Smooth muscle cell (in vitro differentiated cells): ENCODE results near the gene GPSM3. TPM values are rescaled to one million over a fixed set of nuclear protein-coding genes. Genes with fewer than 3 reads are reported as not detected.
A peak's percentile ranks its signal among the peaks of the same experiment; 100 is the strongest.

Experiments used
- DNase-seq: peaks from one replicate; lab custom pipeline; 2025; ENCODE audit not compliant: unreplicated experiment; lab: John Stamatoyannopoulos, UW
- H2AFZ ChIP-seq: fragments of 200-600 bp; sonication (generic); 2 replicates; pipeline ENCODE4 v1.6.0; 2016; ENCODE audit warnings: antibody characterized with exemption, low read depth, mild to moderate bottlenecking
- H3F3A ChIP-seq: fragments of 200-600 bp; sonication (generic); 2 replicates; pipeline ENCODE4 v1.6.0; 2017; ENCODE audit warnings: antibody characterized with exemption, low read depth
- H3K27ac ChIP-seq: fragments of 200-600 bp; sonication (generic); 2 replicates; pipeline ENCODE4 v1.5.1; 2016; ENCODE audit warnings: low read depth, mild to moderate bottlenecking
- H3K27me3 ChIP-seq: fragments of 200-600 bp; sonication (generic); 2 replicates; pipeline ENCODE4 v1.6.1; 2016; ENCODE audit warnings: low read depth, mild to moderate bottlenecking
- H3K36me3 ChIP-seq: fragments of 200-600 bp; sonication (generic); 2 replicates; pipeline ENCODE4 v1.5.1; 2016; ENCODE audit warnings: low read depth
- H3K4me1 ChIP-seq: fragments of 200-600 bp; sonication (generic); 2 replicates; pipeline ENCODE4 v1.5.1; 2016; ENCODE audit warnings: low read depth
- H3K4me2 ChIP-seq: fragments of 200-600 bp; sonication (generic); 2 replicates; pipeline ENCODE4 v1.6.0; 2016; ENCODE audit warnings: mild to moderate bottlenecking
- H3K4me3 ChIP-seq: fragments of 200-600 bp; sonication (generic); 2 replicates; pipeline ENCODE4 v1.5.1; 2016; ENCODE audit warnings: mild to moderate bottlenecking
- H3K79me2 ChIP-seq: fragments of 200-600 bp; sonication (generic); 2 replicates; pipeline ENCODE4 v1.6.0; 2016; ENCODE audit warnings: low read depth, mild to moderate bottlenecking
- H3K9ac ChIP-seq: fragments of 200-600 bp; sonication (generic); 2 replicates; pipeline ENCODE4 v1.6.0; 2016; ENCODE audit warnings: low read depth
- H3K9me3 ChIP-seq: fragments of 200-600 bp; sonication (generic); replicated peaks from 2 replicates; pipeline ENCODE4 v1.5.1; 2016; ENCODE audit warnings: low read depth
- H4K20me1 ChIP-seq: fragments of 200-600 bp; sonication (generic); 2 replicates; pipeline ENCODE4 v1.6.0; 2016; ENCODE audit warnings: low read depth
- WGBS: methylation state at CpG from one replicate; pipeline ENCODE4 v1.1.7; 2016; ENCODE audit warnings: low lambda C conversion rate; 5-methylcytosine and 5-hydroxymethylcytosine counted together
- polyA plus RNA-seq: library from polyadenylated mRNA; unstranded; fragments of >200 nt; fragmentation: Nextera tagmentation; extraction: Ambion mirVana; gene quantifications from 2 replicates; pipeline ENCODE4 v1.2.1, GENCODE V29; 2016
- total RNA-seq: library from RNA; depleted of rRNA; stranded (reverse); fragments of >200 nt; gene quantifications from 2 replicates; pipeline ENCODE4 v1.2.3, GENCODE V29; 2014
- TF ChIP-seq, protein P1 (sequence below): fragments of 200-600 bp; sonication (generic); IDR thresholded peaks from 2 replicates; pipeline ENCODE4 v1.5.1; 2017; ENCODE audit warnings: borderline replicate concordance, mild to moderate bottlenecking, antibody characterized with exemption; ENCODE audit not compliant: insufficient read depth, poor library complexity, severe bottlenecking

Gene GPSM3
- total and polyA plus RNA-seq, 2 experiments from 2014 or later, result 5.3 to 15.6 TPM

DNA sequence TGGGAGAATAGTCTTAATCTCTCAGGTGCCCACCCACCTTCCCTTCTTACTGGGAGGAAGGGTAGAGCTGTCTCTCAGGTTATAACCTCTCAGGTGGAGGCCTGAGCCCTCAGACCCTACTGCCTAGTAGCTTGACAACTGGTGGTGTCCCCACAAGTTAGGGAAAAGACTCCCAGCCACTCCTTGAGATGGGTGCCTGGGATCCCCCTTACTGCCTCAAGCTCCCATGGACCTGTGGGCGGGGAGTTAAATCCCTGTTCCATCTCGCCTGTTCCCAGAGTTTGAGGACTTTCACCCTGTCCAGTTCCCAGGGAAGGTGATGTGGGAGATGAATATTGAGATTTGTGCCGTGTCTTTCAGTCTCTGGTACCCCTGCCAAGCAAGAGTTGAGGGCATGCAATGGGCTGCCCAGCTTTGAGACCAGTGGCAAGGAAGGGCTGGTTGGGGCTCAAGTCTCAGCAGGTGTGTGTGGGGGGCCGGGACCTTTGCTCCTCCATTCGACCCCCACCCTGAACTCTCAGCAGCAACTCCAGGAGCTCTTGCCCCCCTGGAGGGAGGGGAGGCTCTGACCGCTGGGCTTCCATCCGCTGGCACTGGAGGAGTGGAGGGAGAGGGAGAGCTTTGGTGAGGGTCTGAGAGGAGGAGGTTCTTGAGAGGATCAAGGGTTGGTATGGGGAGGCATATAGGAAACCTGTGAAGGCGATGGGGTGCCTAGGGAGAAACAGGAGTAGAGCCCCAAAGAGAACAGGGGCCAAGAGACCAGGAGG, 1.3 kb downstream of the GPSM3 start:
- peak overlapping the region; percentile 96 for H3K27ac ChIP-seq
- no peaks in the 10 kb centered on the region for H3K9me3 ChIP-seq

DNA sequence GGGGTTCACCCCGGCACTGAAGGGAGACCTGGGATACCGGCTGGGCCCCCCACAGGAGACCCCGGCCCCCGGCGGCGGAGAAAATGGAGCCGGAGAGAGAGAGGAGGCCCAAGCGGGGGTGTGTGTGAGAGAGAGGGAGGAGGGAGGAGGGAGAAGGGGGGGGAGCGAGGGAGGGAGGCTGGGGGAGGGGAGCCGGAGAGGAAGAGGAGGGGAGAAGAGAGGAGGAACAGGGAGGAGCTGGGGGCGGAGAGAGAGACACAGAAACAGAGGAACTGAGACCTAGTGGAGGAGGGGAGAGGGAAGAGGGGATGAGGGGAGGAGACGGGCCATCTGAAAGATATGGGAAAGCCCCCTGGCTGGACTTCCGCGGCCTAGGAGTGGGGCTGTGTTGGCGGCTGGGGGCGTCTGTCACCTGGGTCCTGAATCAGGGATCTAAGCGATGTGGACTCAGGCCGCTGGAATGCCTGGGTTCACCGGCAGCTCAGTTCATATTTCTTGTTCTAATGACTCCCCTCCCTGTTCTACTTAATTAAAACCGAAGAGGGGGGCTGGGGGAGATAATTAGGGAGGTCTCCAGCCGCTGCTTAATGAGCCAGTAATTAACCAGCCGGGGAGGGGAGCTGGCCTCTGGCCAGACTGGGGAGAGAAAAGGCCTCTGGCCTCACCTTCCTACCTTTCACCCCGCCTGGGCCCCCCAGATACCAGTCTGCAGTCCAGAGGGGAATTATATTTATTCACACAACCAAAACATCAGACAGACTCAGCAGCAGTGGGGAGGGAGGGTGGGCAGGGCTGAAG, 2.2 kb downstream of the GPSM3 start, which contains the start of gene PBX2:
Gene PBX2, minus strand, starts transcription at position 149 of the 798 bp plus-strand sequence. CDS start 287 bp downstream, outside the sequence.
- peak; percentile 63 for DNase-seq
- H3F3A ChIP-seq, result peaks cover 37% of the 10 kb centered on the region
- peak within 1 kb of the TSS; percentile 96 for H3K4me2 ChIP-seq
- TF ChIP-seq, protein P1, sequence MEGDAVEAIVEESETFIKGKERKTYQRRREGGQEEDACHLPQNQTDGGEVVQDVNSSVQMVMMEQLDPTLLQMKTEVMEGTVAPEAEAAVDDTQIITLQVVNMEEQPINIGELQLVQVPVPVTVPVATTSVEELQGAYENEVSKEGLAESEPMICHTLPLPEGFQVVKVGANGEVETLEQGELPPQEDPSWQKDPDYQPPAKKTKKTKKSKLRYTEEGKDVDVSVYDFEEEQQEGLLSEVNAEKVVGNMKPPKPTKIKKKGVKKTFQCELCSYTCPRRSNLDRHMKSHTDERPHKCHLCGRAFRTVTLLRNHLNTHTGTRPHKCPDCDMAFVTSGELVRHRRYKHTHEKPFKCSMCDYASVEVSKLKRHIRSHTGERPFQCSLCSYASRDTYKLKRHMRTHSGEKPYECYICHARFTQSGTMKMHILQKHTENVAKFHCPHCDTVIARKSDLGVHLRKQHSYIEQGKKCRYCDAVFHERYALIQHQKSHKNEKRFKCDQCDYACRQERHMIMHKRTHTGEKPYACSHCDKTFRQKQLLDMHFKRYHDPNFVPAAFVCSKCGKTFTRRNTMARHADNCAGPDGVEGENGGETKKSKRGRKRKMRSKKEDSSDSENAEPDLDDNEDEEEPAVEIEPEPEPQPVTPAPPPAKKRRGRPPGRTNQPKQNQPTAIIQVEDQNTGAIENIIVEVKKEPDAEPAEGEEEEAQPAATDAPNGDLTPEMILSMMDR, result no peak
- H3K9me3 ChIP-seq, result no peaks in the 10 kb centered on the region
- no peaks in the 10 kb centered on the region for H3K27me3 ChIP-seq
- no peaks in the 10 kb centered on the region for H4K20me1 ChIP-seq
- 8% methylated on average over 12 of the region's 23 CpGs for WGBS
- H2AFZ ChIP-seq, result no peak within 1 kb of the TSS
- H3K27ac ChIP-seq, result peak within 1 kb of the TSS; percentile 96
- H3K79me2 ChIP-seq, result peaks cover 17% of the 10 kb centered on the region
- H3K4me3 ChIP-seq, result peak within 1 kb of the TSS; percentile 86
- H3K9ac ChIP-seq, result peak within 1 kb of the TSS; percentile 92
- no peaks in the 10 kb centered on the region for H3K36me3 ChIP-seq
- H3K4me1 ChIP-seq, result peaks cover 43% of the 10 kb centered on the region

More for the DNA sequence above, 1.3 kb downstream of the GPSM3 start:
- H2AFZ ChIP-seq, result no peak overlapping the region
- peaks cover 37% of the 10 kb centered on the region for H3F3A ChIP-seq
- no peaks in the 10 kb centered on the region for H3K27me3 ChIP-seq
- peaks cover 40% of the 10 kb centered on the region for H3K4me1 ChIP-seq
- TF ChIP-seq, protein P1, result no peak
- H3K79me2 ChIP-seq, result peaks cover 17% of the 10 kb centered on the region
- H4K20me1 ChIP-seq, result no peaks in the 10 kb centered on the region
- peak overlapping the region; percentile 96 for H3K4me2 ChIP-seq
- WGBS, result 90% methylated on average over 8 of the region's 8 CpGs
- peak overlapping the region; percentile 92 for H3K9ac ChIP-seq
- peak overlapping the region; percentile 86 for H3K4me3 ChIP-seq
- no peaks in the 10 kb centered on the region for H3K36me3 ChIP-seq
- DNase-seq, result no peak

DNA sequence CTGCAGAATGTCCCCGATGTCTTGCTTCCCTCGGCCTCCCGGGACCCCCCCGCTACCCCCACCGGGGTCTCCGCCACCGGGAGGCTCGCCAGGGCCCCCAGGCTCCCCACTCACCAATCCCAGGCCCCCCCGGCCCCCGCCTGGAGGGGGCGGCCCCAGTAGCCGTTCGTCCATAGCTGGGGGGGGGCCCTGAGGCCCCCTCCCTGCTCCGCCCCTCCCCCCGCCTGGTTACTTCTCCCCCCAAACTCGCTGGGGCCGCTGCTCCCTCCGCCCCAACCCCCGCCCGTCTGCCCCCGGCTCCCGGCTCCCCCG, 2.7 kb downstream of the GPSM3 start:
- Histone ChIP-seq H3K27me3 (no peaks in the 10 kb centered on the region), H3K4me2 (peak overlapping the region; percentile 96), H3K9me3 (no peaks in the 10 kb centered on the region), H4K20me1 (no peaks in the 10 kb centered on the region), H3K4me3 (peak overlapping the region; percentile 86), H3K4me1 (peaks cover 40% of the 10 kb centered on the region), H2AFZ (no peak overlapping the region), H3K36me3 (no peaks in the 10 kb centered on the region), H3K27ac (peak overlapping the region; percentile 96), H3K79me2 (peaks cover 17% of the 10 kb centered on the region), H3F3A (peaks cover 32% of the 10 kb centered on the region), H3K9ac (peak overlapping the region; percentile 92)
- WGBS, result 10% methylated on average over 5 of the region's 23 CpGs
- DNase-seq, result no peak
- TF ChIP-seq, protein P1, result no peak
